ENCODE results near the gene OR8K3.

The OR8K3 gene

GRCh38 chr11:56314844-56315243 lies at the start of gene OR8K3:
OR8K3 (plus strand) TSS chr11:56315144; CDS start chr11:56318307, 3,163 bp downstream.
- TF ChIP-seq CTCF (IDR thresholded peaks at IDR 0.05; ENCODE audit: low read depth, low read length, missing control alignments) = no peak
- no peak within 1 kb of the TSS for H3K4me3 ChIP-seq (ENCODE audit: low read depth, low read length)
- no peak for DNase-seq (ENCODE audit: low read depth)

- no peak for DNase-seq (ENCODE audit: low read depth)
- no peak overlapping the region for H3K4me3 ChIP-seq (ENCODE audit: low read depth, low read length)
- TF ChIP-seq CTCF (IDR thresholded peaks at IDR 0.05; ENCODE audit: low read depth, low read length, missing control alignments) = no peak
Measured at GRCh38 chr11:56271092-56271491, 43.9 kb upstream of the OR8K3 start.

- no peak within 1 kb of the TSS for H3K4me3 ChIP-seq (ENCODE audit: low read depth, low read length)
- DNase-seq (ENCODE audit: low read depth) = no peak
- no peak for TF ChIP-seq CTCF (IDR thresholded peaks at IDR 0.05; ENCODE audit: low read depth, low read length, missing control alignments)
Measured at GRCh38 chr11:56273854-56274253, 41.1 kb upstream of the OR8K3 start, which contains the start of gene OR5T1. OR5T1 (plus strand) TSS chr11:56274154; CDS start chr11:56275639, 1,485 bp downstream.

GRCh38 chr11:56292154-56292553 lies 22.8 kb upstream of the OR8K3 start, which contains the start of gene OR8H1:
OR8H1 (minus strand) TSS chr11:56292254; CDS start chr11:56291062, 1,192 bp downstream.
- no peak for TF ChIP-seq CTCF (IDR thresholded peaks at IDR 0.05; ENCODE audit: low read depth, low read length, missing control alignments)
- H3K4me3 ChIP-seq (ENCODE audit: low read depth, low read length) = no peak within 1 kb of the TSS

GRCh38 chr11:56296898-56297297 lies 18.0 kb upstream of the OR8K3 start:
- TF ChIP-seq CTCF (IDR thresholded peaks at IDR 0.05; ENCODE audit: low read depth, low read length, missing control alignments) = no peak
- H3K4me3 ChIP-seq (ENCODE audit: low read depth, low read length) = no peak overlapping the region
- no peak for DNase-seq (ENCODE audit: low read depth)

More at GRCh38 chr11:56292154-56292553, 22.8 kb upstream of the OR8K3 start, which contains the start of gene OR8H1:
- DNase-seq (ENCODE audit: low read depth) = no peak

GRCh38 chr11:56307836-56308235 lies 7.1 kb upstream of the OR8K3 start:
- no peak for DNase-seq (ENCODE audit: low read depth)
- no peak overlapping the region for H3K4me3 ChIP-seq (ENCODE audit: low read depth, low read length)
- TF ChIP-seq CTCF (IDR thresholded peaks at IDR 0.05; ENCODE audit: low read depth, low read length, missing control alignments) = no peak

- DNase-seq (ENCODE audit: low read depth) = no peak
- TF ChIP-seq CTCF (IDR thresholded peaks at IDR 0.05; ENCODE audit: low read depth, low read length, missing control alignments) = no peak
- H3K4me3 ChIP-seq (ENCODE audit: low read depth, low read length) = no peak overlapping the region
Measured at GRCh38 chr11:56331861-56332491, 17.0 kb downstream of the OR8K3 start.

Data from GM12864 (cell line).